Measurements from ENCODE around the gene EXOC4.
A peak's percentile ranks its signal among the peaks of the same experiment; 100 is the strongest.
"Not testable (repeated sequence)": the region's sequence is repeated elsewhere in the genome, so short reads cannot be mapped to it uniquely, and the experiment has no call there.

The EXOC4 gene

GRCh38 chr7:133255486-133255885 is 2.6 kb downstream of the EXOC4 start:
- peaks cover 48% of the 10 kb centered on the region for H3K4me1 Mint-ChIP-seq (ENCODE audit: low read depth)
- H3K27me3 Mint-ChIP-seq = no peaks in the 10 kb centered on the region
- H3K27ac Mint-ChIP-seq = no peak overlapping the region
- no peak overlapping the region for H3K4me3 Mint-ChIP-seq
- DNase-seq = no peak
- peaks cover 30% of the 10 kb centered on the region for H3K36me3 Mint-ChIP-seq (ENCODE audit: low read depth)
- H3K9me3 Mint-ChIP-seq = no peaks in the 10 kb centered on the region

- no peaks in the 10 kb centered on the region for H3K27me3 Mint-ChIP-seq
- H3K4me3 Mint-ChIP-seq = no peak overlapping the region
- no peak for DNase-seq
- no peaks in the 10 kb centered on the region for H3K9me3 Mint-ChIP-seq
- H3K36me3 Mint-ChIP-seq (ENCODE audit: low read depth) = peaks cover 37% of the 10 kb centered on the region
- peak overlapping the region; percentile 22 for H3K27ac Mint-ChIP-seq
- peaks cover 55% of the 10 kb centered on the region for H3K4me1 Mint-ChIP-seq (ENCODE audit: low read depth)
These were observed 5.3 kb downstream of the EXOC4 start for GRCh38 chr7:133258174-133258573.

DNA sequence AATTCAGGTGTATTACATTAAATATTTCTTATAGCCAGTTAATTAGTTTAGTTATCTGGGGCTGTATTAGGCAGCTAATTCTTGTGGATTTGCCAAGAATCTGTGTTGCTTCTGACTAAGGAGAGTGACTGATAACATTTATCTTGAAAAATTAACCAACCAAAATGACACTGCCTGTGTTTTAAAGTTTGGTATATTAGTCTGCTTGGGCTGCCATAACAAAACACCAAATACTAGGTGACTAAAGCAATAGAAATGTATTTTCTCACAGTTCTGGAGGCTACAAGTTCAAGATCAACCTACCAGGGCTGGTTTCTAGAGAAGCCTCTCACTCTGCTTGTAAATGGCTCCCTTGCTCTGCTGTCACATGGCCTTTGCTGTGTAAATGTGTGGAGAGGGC is 12.9 kb downstream of the EXOC4 start:
- Mint-ChIP-seq H3K4me1 (ENCODE audit: low read depth) (peaks cover 38% of the 10 kb centered on the region), H3K27me3 (no peaks in the 10 kb centered on the region), H3K27ac (no peak overlapping the region), H3K9me3 (no peaks in the 10 kb centered on the region), H3K4me3 (no peak overlapping the region), H3K36me3 (ENCODE audit: low read depth) (peaks cover 18% of the 10 kb centered on the region)
- DNase-seq = no peak

- H3K4me1 Mint-ChIP-seq (ENCODE audit: low read depth) = peaks cover 27% of the 10 kb centered on the region
- H3K36me3 Mint-ChIP-seq (ENCODE audit: low read depth) = peaks cover 9% of the 10 kb centered on the region
- H3K27me3 Mint-ChIP-seq = no peaks in the 10 kb centered on the region
- H3K9me3 Mint-ChIP-seq = no peaks in the 10 kb centered on the region
- no peak for DNase-seq
- H3K27ac Mint-ChIP-seq = no peak overlapping the region
- H3K4me3 Mint-ChIP-seq = no peak overlapping the region
These were observed 15.5 kb downstream of the EXOC4 start for GRCh38 chr7:133268355-133268754.

DNA sequence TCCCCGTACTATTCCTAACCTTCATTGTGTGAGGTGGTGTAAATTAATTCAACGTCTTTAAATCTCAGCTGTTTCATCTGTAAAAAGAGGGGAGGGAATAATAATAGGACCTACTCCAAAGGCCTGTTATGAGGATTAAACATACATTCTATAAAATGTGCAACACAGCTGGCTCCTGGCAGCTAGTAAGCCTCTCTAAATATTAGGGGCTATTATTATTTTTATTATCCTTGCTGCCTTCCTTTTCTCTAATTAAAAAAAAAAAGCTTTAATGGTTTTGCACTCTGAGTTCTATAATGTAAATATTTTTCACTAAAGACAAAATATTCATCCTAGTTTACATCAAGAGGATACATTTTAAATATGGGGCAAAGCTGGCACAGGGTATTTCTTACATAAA is 19.5 kb downstream of the EXOC4 start:
- no peaks in the 10 kb centered on the region for H3K27me3 Mint-ChIP-seq
- H3K4me1 Mint-ChIP-seq (ENCODE audit: low read depth) = peaks cover 23% of the 10 kb centered on the region
- no peak overlapping the region for H3K27ac Mint-ChIP-seq
- DNase-seq = no peak
- H3K4me3 Mint-ChIP-seq = no peak overlapping the region
- no peaks in the 10 kb centered on the region for H3K9me3 Mint-ChIP-seq
- H3K36me3 Mint-ChIP-seq (ENCODE audit: low read depth) = peaks cover 36% of the 10 kb centered on the region

DNA sequence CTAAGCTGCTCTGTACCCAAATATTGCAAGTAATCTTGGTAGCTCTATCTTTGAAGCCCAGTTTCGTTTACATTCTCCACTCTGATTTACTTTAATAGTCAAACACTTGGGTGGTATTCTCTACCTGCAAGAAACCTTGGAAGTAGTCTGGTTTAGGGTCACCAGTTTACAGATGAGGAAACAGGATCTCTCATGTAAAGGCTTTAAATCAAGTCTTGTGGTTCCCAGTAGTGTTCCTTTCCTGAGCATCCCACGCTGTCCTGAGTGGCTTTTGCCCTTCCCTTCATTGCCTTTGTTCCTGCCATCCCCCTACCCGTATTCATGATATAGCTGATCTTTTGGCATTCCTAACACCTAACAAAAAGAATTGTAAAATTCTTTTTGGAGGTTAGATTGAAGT is 20.3 kb downstream of the EXOC4 start:
- H3K36me3 Mint-ChIP-seq (ENCODE audit: low read depth) = peaks cover 42% of the 10 kb centered on the region
- H3K4me3 Mint-ChIP-seq = no peak overlapping the region
- H3K9me3 Mint-ChIP-seq = peaks cover under 1% of the 10 kb centered on the region
- no peak for DNase-seq
- H3K27ac Mint-ChIP-seq = no peak overlapping the region
- H3K27me3 Mint-ChIP-seq = no peaks in the 10 kb centered on the region
- H3K4me1 Mint-ChIP-seq (ENCODE audit: low read depth) = peaks cover 15% of the 10 kb centered on the region

- no peak overlapping the region for H3K27ac Mint-ChIP-seq
- H3K4me1 Mint-ChIP-seq (ENCODE audit: low read depth) = peaks cover 6% of the 10 kb centered on the region
- no peak for DNase-seq
- H3K27me3 Mint-ChIP-seq = no peaks in the 10 kb centered on the region
- peaks cover 3% of the 10 kb centered on the region for H3K9me3 Mint-ChIP-seq
- H3K36me3 Mint-ChIP-seq (ENCODE audit: low read depth) = peaks cover 50% of the 10 kb centered on the region
- H3K4me3 Mint-ChIP-seq = no peak overlapping the region
These were observed 21.4 kb downstream of the EXOC4 start for GRCh38 chr7:133274265-133274664.

- Mint-ChIP-seq H3K9me3 (peaks cover 3% of the 10 kb centered on the region), H3K36me3 (ENCODE audit: low read depth) (peaks cover 53% of the 10 kb centered on the region), H3K4me3 (no peak overlapping the region), H3K27ac (no peak overlapping the region), H3K27me3 (no peaks in the 10 kb centered on the region), H3K4me1 (ENCODE audit: low read depth) (peaks cover 6% of the 10 kb centered on the region)
- no peak for DNase-seq
These were observed 22.1 kb downstream of the EXOC4 start for GRCh38 chr7:133275008-133275407.

DNA sequence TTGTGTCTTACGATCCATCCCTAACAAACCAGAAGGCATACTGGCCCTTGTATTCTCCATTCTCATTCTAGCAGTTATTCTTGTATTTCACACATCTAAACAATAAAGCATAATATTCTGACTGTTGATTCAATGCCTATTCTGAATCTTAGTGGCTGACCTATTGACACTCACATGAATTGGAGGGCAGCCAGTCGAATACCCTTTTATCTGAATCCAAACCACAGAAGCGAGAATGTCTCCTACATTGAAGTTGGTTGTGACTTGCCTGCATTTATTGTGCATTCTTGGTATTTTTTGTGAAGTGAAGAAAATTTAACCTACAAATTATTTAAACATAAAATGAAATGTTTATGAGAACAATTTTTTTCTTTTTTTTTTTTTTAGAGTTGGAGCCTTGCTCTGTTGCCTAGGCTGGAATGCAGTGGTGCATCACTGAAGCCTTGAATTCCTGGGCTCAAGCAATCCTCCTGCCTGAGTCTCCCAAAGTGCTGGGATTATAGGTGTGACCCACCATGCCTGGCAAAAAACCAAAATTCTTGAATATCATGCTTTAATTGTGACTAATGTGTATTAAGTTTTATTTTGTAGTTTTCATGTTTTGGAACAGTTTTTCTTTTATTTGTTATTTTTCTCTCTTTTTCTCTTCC is 22.7 kb downstream of the EXOC4 start:
- Mint-ChIP-seq H3K36me3 (ENCODE audit: low read depth) (peaks cover 55% of the 10 kb centered on the region), H3K4me1 (ENCODE audit: low read depth) (peaks cover 3% of the 10 kb centered on the region), H3K9me3 (peaks cover 3% of the 10 kb centered on the region), H3K27ac (no peak overlapping the region), H3K27me3 (no peaks in the 10 kb centered on the region), H3K4me3 (no peak overlapping the region)
- no peak for DNase-seq

GRCh38 chr7:133278975-133279374 is 26.1 kb downstream of the EXOC4 start:
- H3K27me3 Mint-ChIP-seq; H3K4me3 Mint-ChIP-seq; H3K4me1 Mint-ChIP-seq (ENCODE audit: low read depth); DNase-seq; H3K27ac Mint-ChIP-seq; H3K9me3 Mint-ChIP-seq: not testable (repeated sequence)
- H3K36me3 Mint-ChIP-seq (ENCODE audit: low read depth) = peaks cover 76% of the 10 kb centered on the region

DNA sequence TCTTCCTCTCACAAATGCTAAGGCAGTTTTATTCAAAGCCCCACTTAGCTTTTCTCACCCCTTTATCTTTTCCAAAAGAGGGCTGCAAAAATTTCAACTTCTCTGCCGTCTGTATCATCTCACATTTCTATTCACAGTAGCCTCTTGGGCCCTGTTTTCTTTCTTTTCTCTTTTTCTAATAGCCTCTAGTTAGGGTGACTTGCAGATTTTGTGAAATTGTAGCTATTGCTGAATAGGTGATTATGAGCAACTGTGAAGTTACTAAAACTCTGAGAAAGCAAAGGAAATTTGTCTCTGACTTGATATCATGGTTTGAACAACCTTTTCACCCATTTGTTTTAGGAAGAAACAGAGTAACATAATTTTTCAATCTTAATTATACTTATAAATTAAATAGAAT is 29.2 kb downstream of the EXOC4 start:
- Mint-ChIP-seq H3K27me3 (no peaks in the 10 kb centered on the region), H3K36me3 (ENCODE audit: low read depth) (peaks cover 66% of the 10 kb centered on the region)

GRCh38 chr7:133284092-133284491 is 31.2 kb downstream of the EXOC4 start:
- no peak overlapping the region for H3K4me3 Mint-ChIP-seq
- no peak overlapping the region for H3K27ac Mint-ChIP-seq
- no peak for DNase-seq
- peaks cover 5% of the 10 kb centered on the region for H3K4me1 Mint-ChIP-seq (ENCODE audit: low read depth)
- peaks cover 66% of the 10 kb centered on the region for H3K36me3 Mint-ChIP-seq (ENCODE audit: low read depth)
- no peaks in the 10 kb centered on the region for H3K9me3 Mint-ChIP-seq
- H3K27me3 Mint-ChIP-seq = no peaks in the 10 kb centered on the region

More for the DNA sequence above, 29.2 kb downstream of the EXOC4 start:
- Mint-ChIP-seq H3K4me3 (no peak overlapping the region), H3K4me1 (ENCODE audit: low read depth) (peaks cover 5% of the 10 kb centered on the region), H3K9me3 (peaks cover 3% of the 10 kb centered on the region), H3K27ac (no peak overlapping the region)
- DNase-seq = no peak

GRCh38 chr7:133288970-133289369 is 36.1 kb downstream of the EXOC4 start:
- no peak overlapping the region for H3K4me3 Mint-ChIP-seq
- DNase-seq = no peak
- no peak overlapping the region for H3K27ac Mint-ChIP-seq
- peaks cover 15% of the 10 kb centered on the region for H3K4me1 Mint-ChIP-seq (ENCODE audit: low read depth)
- no peaks in the 10 kb centered on the region for H3K27me3 Mint-ChIP-seq
- H3K9me3 Mint-ChIP-seq = no peaks in the 10 kb centered on the region
- H3K36me3 Mint-ChIP-seq (ENCODE audit: low read depth) = peaks cover 75% of the 10 kb centered on the region

DNA sequence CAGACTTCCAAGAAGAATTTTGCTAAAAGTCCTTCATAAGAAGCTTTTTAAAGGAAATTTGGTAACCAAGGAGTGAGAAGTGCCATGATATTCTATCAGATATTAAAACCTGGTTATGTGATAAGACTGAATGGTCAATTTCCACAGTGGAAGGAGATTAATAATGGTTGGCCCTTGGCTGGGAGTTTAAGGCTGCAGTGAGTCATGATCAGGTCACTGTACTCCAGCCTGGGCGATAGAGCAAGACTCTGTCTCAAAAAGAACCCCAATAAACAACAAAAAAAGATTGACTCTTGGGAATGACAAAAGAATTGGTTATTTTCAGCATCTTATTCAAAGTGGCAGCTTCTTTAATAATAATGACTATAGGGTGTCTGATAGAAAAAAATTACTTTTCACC is 37.2 kb downstream of the EXOC4 start:
- H3K4me3 Mint-ChIP-seq = no peak overlapping the region
- H3K27ac Mint-ChIP-seq = no peak overlapping the region
- peaks cover 71% of the 10 kb centered on the region for H3K36me3 Mint-ChIP-seq (ENCODE audit: low read depth)

GRCh38 chr7:133290676-133291333 is 37.9 kb downstream of the EXOC4 start:
- H3K9me3 Mint-ChIP-seq = no peaks in the 10 kb centered on the region
- H3K4me1 Mint-ChIP-seq (ENCODE audit: low read depth) = peaks cover 15% of the 10 kb centered on the region
- peaks cover 71% of the 10 kb centered on the region for H3K36me3 Mint-ChIP-seq (ENCODE audit: low read depth)
- peak overlapping the region; percentile 22 for H3K27ac Mint-ChIP-seq
- no peaks in the 10 kb centered on the region for H3K27me3 Mint-ChIP-seq
- no peak for DNase-seq
- no peak overlapping the region for H3K4me3 Mint-ChIP-seq

More for the DNA sequence above, 37.2 kb downstream of the EXOC4 start:
- DNase-seq = no peak
- H3K4me1 Mint-ChIP-seq (ENCODE audit: low read depth) = peaks cover 12% of the 10 kb centered on the region
- H3K27me3 Mint-ChIP-seq = no peaks in the 10 kb centered on the region
- H3K9me3 Mint-ChIP-seq = no peaks in the 10 kb centered on the region

Measured in activated T-cell treated with anti-CD3 and anti-CD28 coated beads, Interleukin-2, amount 50 U/mL, for 24 hours (primary cell).